SHP77 treated with DMSO at 0.1 percent for 48 hours (cell line): ENCODE data around the gene ADRA1B.

Source experiments
- DNase-seq: peaks from one replicate; lab custom pipeline; 2025; lab: John Stamatoyannopoulos, UW

The ADRA1B gene

GRCh38 chr5:160018945-160019625 lies 102.8 kb downstream of the ADRA1B start:
- no peak for DNase-seq

- DNase-seq, result no peak
These were observed 104.0 kb downstream of the ADRA1B start for GRCh38 chr5:160020266-160020770.

GRCh38 chr5:160020964-160021363 lies 104.7 kb downstream of the ADRA1B start:
- DNase-seq, result no peak

GRCh38 chr5:160021831-160022446 lies 105.7 kb downstream of the ADRA1B start:
- peak; percentile 41 for DNase-seq
